Measurements from ENCODE around the gene RAB1B. TPM values are rescaled to one million over a fixed set of nuclear protein-coding genes. Genes with fewer than 3 reads are reported as not detected.

Gene RAB1B
- total RNA-seq, 1 donor from 2014 or later, result 152 TPM

- no peak for DNase-seq (ENCODE audit: low read depth)
- no peak for TF ChIP-seq CTCF (conservative IDR thresholded peaks at IDR 0.05; ENCODE audit: low read depth, low read length)
- no peak overlapping the region for H3K4me3 ChIP-seq (ENCODE audit: low read depth, low read length)
Observed at GRCh38 chr11:66283461-66284105, 15.1 kb downstream of the RAB1B start.

- no peak overlapping the region for H3K4me3 ChIP-seq (ENCODE audit: low read depth, low read length)
- TF ChIP-seq CTCF (conservative IDR thresholded peaks at IDR 0.05; ENCODE audit: low read depth, low read length), result no peak
- no peak for DNase-seq (ENCODE audit: low read depth)
Observed at GRCh38 chr11:66284526-66285078, 16.2 kb downstream of the RAB1B start.

GRCh38 chr11:66285250-66285947, 17.0 kb downstream of the RAB1B start:
- no peak overlapping the region for H3K4me3 ChIP-seq (ENCODE audit: low read depth, low read length)
- DNase-seq (ENCODE audit: low read depth), result no peak
- TF ChIP-seq CTCF (conservative IDR thresholded peaks at IDR 0.05; ENCODE audit: low read depth, low read length), result no peak

- H3K4me3 ChIP-seq (ENCODE audit: low read depth, low read length), result no peak overlapping the region
- DNase-seq (ENCODE audit: low read depth), result no peak
- TF ChIP-seq CTCF (conservative IDR thresholded peaks at IDR 0.05; ENCODE audit: low read depth, low read length), result no peak
Observed at GRCh38 chr11:66286699-66287098, 18.3 kb downstream of the RAB1B start.

- TF ChIP-seq CTCF (conservative IDR thresholded peaks at IDR 0.05; ENCODE audit: low read depth, low read length), result no peak
- DNase-seq (ENCODE audit: low read depth), result no peak
- no peak overlapping the region for H3K4me3 ChIP-seq (ENCODE audit: low read depth, low read length)
Observed at GRCh38 chr11:66287211-66287888, 18.9 kb downstream of the RAB1B start.

- DNase-seq (ENCODE audit: low read depth), result no peak
- peak overlapping the region; percentile 94 for H3K4me3 ChIP-seq (ENCODE audit: low read depth, low read length)
- no peak for TF ChIP-seq CTCF (conservative IDR thresholded peaks at IDR 0.05; ENCODE audit: low read depth, low read length)
Observed at GRCh38 chr11:66287889-66288670, 19.6 kb downstream of the RAB1B start.
